CD4-positive, alpha-beta memory T cell (primary cell): Measurements from ENCODE around the gene PTPN18. TPM values are rescaled to one million over a fixed set of nuclear protein-coding genes. Genes with fewer than 3 reads are reported as not detected.
"Not testable (repeated sequence)": the region's sequence is repeated elsewhere in the genome, so short reads cannot be mapped to it uniquely, and the experiment has no call there.

Experiments
- CTCF ChIA-PET: fragments of 350-600 bp; sonication (Branson Sonifier 250); formaldehyde crosslinking; loops from one replicate; lab custom pipeline; 2021; ENCODE audit warnings: inconsistent platforms; ENCODE audit not compliant: partially characterized antibody; lab: Charles Lee
- POLR2A ChIA-PET: fragments of 350-600 bp; sonication (Branson Sonifier 250); formaldehyde crosslinking; loops from one replicate; lab custom pipeline; 2021; ENCODE audit not compliant: partially characterized antibody; lab: Charles Lee
- DNase-seq, 5 donors: peaks; one replicate each; pipeline versions ENCODE4 v3.0.0 to v3.0.0-alpha.2; 2020 to 2022; ENCODE audit warnings: mixed read lengths in 1 of 5
- H3K27ac ChIP-seq: one replicate; pipeline ENCODE4 v1.7.0; 2013; ENCODE audit warnings: low read depth, low read length
- H3K27me3 ChIP-seq: 2 replicates; pipeline ENCODE4 v1.7.0; 2013; ENCODE audit warnings: mild to moderate bottlenecking, low read length, moderate library complexity; ENCODE audit not compliant: insufficient read depth
- H3K36me3 ChIP-seq: 2 replicates; pipeline ENCODE4 v1.7.0; 2013; ENCODE audit warnings: mild to moderate bottlenecking, low read length, moderate library complexity; ENCODE audit not compliant: insufficient read depth
- H3K4me1 ChIP-seq: 2 replicates; pipeline ENCODE4 v1.7.0; 2013; ENCODE audit warnings: mild to moderate bottlenecking, low read length, moderate library complexity; ENCODE audit not compliant: insufficient read depth
- H3K4me3 ChIP-seq, 2 donors: one replicate each; pipeline ENCODE4 v1.7.0; 2013; ENCODE audit warnings: low read length in 2 of 2, mild to moderate bottlenecking in 1 of 2
- H3K9me3 ChIP-seq, 2 donors: one replicate each; pipeline ENCODE4 v1.7.0; 2013; ENCODE audit warnings: low read length in 2 of 2, control low read depth in 1 of 2; ENCODE audit not compliant: control insufficient read depth in 1 of 2
- H3K27ac Mint-ChIP-seq, 7 donors: one replicate each; pipeline ENCODE4 v1.8.0; 2020 to 2021; ENCODE audit warnings: mixed read lengths in 7 of 7, mild to moderate bottlenecking in 6 of 7, inconsistent platforms in 3 of 7, moderate library complexity in 3 of 7
- H3K27me3 Mint-ChIP-seq, 2 donors: one replicate each; pipeline ENCODE4 v1.8.0; 2020 to 2021; ENCODE audit warnings: mixed read lengths in 2 of 2
- H3K36me3 Mint-ChIP-seq, 2 donors: one replicate each; pipeline ENCODE4 v1.8.0; 2020 to 2021; ENCODE audit warnings: mixed read lengths in 2 of 2, inconsistent platforms in 1 of 2, mild to moderate bottlenecking in 1 of 2
- H3K4me1 Mint-ChIP-seq, 4 donors: one replicate each; pipeline ENCODE4 v1.8.0; 2020 to 2021; ENCODE audit warnings: mixed read lengths in 4 of 4, mild to moderate bottlenecking in 1 of 4
- H3K4me3 Mint-ChIP-seq, 8 donors: one replicate each; pipeline ENCODE4 v1.8.0; 2020 to 2021; ENCODE audit warnings: mixed read lengths in 8 of 8, mild to moderate bottlenecking in 7 of 8, moderate library complexity in 6 of 8, inconsistent platforms in 3 of 8
- H3K9me3 Mint-ChIP-seq, 8 donors: one replicate each; pipeline ENCODE4 v1.8.0; 2020 to 2021; ENCODE audit warnings: mixed read lengths in 8 of 8, mild to moderate bottlenecking in 5 of 8, inconsistent platforms in 3 of 8, moderate library complexity in 1 of 8
- intact Hi-C: fragments of 100-400 bp; cut with micrococcal nuclease; formaldehyde crosslinking; loops from one replicate; pipeline ENCODE4 v1.15.1; 2023
- polyA plus RNA-seq, 2 donors: library from polyadenylated mRNA; unstranded; fragments of 300-500 nt; fragmentation: Illumina TruSeq; gene quantifications; one replicate each; pipeline ENCODE4 v1.2.3, GENCODE V29; 2021
- total RNA-seq, 2 experiments: library from RNA; stranded (reverse); gene quantifications; one replicate each; pipeline ENCODE4 v1.2.3, GENCODE V29; 2021

The PTPN18 gene
- total and polyA plus RNA-seq, 4 experiments from 2014 or later: 30.9 to 67.2 (median 60.5) TPM

DNA sequence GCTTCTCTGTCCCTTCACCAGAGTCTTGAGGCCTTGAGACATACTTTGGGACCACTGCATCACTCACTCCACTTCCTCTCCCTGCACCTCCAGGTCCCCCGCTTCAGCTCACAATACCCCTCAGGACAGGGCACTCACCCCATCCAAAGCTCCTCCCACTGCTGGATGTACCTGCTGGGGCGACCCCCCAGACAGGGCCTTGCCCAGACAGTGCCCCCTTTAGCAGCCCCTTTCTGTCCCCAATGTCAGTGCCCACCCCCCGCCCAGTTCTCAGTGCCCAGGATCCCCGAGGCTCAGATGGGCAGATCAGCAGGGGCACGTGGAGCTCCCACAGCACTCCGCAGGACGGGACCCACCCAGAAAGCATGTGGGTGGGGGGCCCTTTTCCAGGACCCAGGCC, 37.0 kb upstream of the PTPN18 start:
- H3K27ac ChIP-seq: no peak overlapping the region
- H3K27me3 ChIP-seq: no peaks in the 10 kb centered on the region
- no peak overlapping the region for H3K4me3 Mint-ChIP-seq
- no peaks in the 10 kb centered on the region for H3K36me3 Mint-ChIP-seq
- no peaks in the 10 kb centered on the region for H3K4me1 Mint-ChIP-seq
- no peaks in the 10 kb centered on the region for H3K9me3 ChIP-seq
- no peaks in the 10 kb centered on the region for H3K4me1 ChIP-seq
- intact Hi-C loops: no loop called here
- H3K27ac Mint-ChIP-seq: no peak overlapping the region
- no peaks in the 10 kb centered on the region for H3K9me3 Mint-ChIP-seq
- ChIA-PET POLR2A (interaction anchor here (0.5 kb wide), 1 partner anchor 148 kb away, joined by 3 read pairs; no protein-coding TSS in a partner anchor), CTCF (interaction anchor here (1.3 kb wide), 1 partner anchor 13 kb away, joined by 4 read pairs; no protein-coding TSS in a partner anchor)
- H3K36me3 ChIP-seq: no peaks in the 10 kb centered on the region
- no peak overlapping the region for H3K4me3 ChIP-seq
- DNase-seq: no peak
- H3K27me3 Mint-ChIP-seq: peaks cover 9 to 13% of the 10 kb centered on the region in 2 donors

DNA sequence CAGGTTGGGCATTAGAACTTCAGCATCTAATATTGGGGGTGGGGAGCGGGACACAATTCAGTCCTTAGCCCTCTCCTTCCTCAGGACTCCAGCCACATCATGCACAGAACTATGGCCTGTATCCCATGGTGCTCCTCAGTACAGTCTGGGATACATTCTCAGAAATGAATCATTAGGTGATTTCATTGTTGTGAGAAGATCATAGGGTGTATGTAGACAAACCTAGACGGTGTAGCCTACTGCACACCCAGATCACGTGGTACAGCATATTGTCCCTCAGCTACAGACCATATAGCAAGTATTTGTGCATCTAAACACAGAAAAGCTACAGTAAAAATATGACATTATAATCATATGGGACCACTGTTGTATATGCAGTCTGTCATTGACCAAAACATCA, 36.3 kb upstream of the PTPN18 start:
- H3K27ac Mint-ChIP-seq: no peak overlapping the region

DNA sequence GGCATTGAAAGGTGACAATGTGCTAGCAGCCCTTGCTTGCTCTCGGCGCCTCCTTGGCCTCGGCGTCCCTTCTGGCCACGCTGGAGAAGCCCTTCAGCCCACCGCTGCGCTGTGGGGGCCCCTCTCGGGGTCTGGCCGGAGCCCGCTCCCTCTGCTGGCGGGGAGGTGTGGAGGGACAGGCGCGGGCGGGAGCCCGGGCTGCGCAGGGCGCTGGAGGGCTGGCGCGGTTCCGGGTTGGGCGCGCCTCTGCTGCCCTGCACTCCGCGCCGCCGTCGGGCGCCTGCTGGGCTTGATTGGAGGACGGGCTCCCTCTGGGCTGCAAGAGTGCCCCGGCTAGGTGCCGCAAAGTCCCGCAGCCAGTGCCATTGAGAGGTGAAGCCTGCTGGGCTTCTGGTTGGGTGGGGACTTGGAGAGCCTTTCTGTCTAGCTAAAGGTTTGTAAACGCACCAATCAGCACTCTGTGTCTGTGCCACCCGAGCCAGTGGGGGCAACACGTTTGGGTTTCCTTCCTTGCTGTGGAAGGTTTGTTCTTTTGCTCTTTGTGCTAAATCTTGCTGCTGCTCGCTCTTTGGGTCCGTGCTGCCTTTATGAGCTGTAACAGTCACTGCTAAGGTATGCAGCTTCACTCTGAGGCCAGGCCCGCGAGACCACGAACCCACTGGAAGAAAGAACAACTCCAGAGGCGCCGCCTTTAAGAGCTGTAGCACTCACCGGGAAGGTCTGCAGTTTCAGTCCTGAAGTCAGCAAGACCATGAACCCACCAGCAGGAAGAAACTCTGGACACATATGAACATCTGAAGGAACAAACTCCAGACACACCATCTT, 27.9 kb upstream of the PTPN18 start:
- POLR2A ChIA-PET: interaction anchor here (2.0 kb wide), 1 partner anchor 14 kb away, joined by 8 read pairs; the partner anchor contains the start of gene IMP4
- H3K36me3 ChIP-seq: no peaks in the 10 kb centered on the region
- intact Hi-C loops: no loop called here
- no peak for DNase-seq
- peaks cover 4% of the 10 kb centered on the region for H3K27me3 ChIP-seq
- H3K4me3 ChIP-seq: no peak overlapping the region
- H3K4me1 ChIP-seq: peaks cover 4% of the 10 kb centered on the region
- Mint-ChIP-seq H3K9me3 (peaks cover 0 to 2% (median 0%) of the 10 kb centered on the region in 8 donors), H3K27ac (no peak overlapping the region), H3K4me3 (no peak overlapping the region), H3K36me3 (no peaks in the 10 kb centered on the region), H3K4me1 (peaks cover 3 to 7% (median 5%) of the 10 kb centered on the region in 4 donors), H3K27me3 (peaks cover 27 to 44% of the 10 kb centered on the region in 2 donors)
- no peak overlapping the region for H3K27ac ChIP-seq
- CTCF ChIA-PET: interaction anchor here (8.8 kb wide), 1 partner anchor 390 kb away, joined by 79 read pairs; no protein-coding TSS in a partner anchor
- no peaks in the 10 kb centered on the region for H3K9me3 ChIP-seq

More for the DNA sequence above, 36.3 kb upstream of the PTPN18 start:
- Mint-ChIP-seq H3K36me3 (no peaks in the 10 kb centered on the region), H3K4me3 (no peak overlapping the region), H3K9me3 (no peaks in the 10 kb centered on the region), H3K27me3 (peaks cover 6 to 19% of the 10 kb centered on the region in 2 donors), H3K4me1 (no peaks in the 10 kb centered on the region)
- intact Hi-C loops: no loop called here
- Histone ChIP-seq H3K4me1 (no peaks in the 10 kb centered on the region), H3K9me3 (no peaks in the 10 kb centered on the region), H3K27ac (no peak overlapping the region), H3K4me3 (no peak overlapping the region), H3K27me3 (peaks cover 4% of the 10 kb centered on the region), H3K36me3 (no peaks in the 10 kb centered on the region)
- POLR2A ChIA-PET: no interaction called here
- DNase-seq: no peak
- CTCF ChIA-PET: interaction anchor here (1.3 kb wide), 1 partner anchor 13 kb away, joined by 4 read pairs; no protein-coding TSS in a partner anchor

DNA sequence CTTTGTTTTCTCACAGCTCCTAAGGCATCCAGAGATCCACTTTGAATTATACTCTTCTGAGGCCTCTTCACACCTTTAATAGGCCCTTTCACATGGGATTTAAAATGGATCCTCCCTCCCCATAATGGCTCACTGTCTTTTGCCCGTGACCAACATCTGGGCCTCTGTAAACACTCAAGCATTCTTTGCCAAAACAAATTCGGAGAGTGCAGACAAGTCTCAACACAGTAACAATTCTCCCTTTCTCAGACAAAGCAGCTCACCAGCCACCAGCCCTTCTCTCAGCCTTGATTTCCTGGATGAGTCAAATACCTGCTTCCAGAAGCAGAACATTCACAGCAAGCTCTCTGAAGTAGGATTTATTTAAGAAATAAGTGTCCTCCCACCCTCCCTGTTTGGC, 27.1 kb upstream of the PTPN18 start:
- POLR2A ChIA-PET: no interaction called here
- Histone ChIP-seq H3K4me3 (no peak overlapping the region), H3K36me3 (no peaks in the 10 kb centered on the region), H3K9me3 (no peaks in the 10 kb centered on the region), H3K27me3 (peaks cover 4% of the 10 kb centered on the region), H3K27ac (no peak overlapping the region), H3K4me1 (peaks cover 4% of the 10 kb centered on the region)
- intact Hi-C loops: no loop called here
- Mint-ChIP-seq H3K36me3 (no peaks in the 10 kb centered on the region), H3K4me3 (no peak overlapping the region), H3K27me3 (peaks cover 25 to 40% of the 10 kb centered on the region in 2 donors), H3K27ac (no peak overlapping the region), H3K9me3 (peaks cover 0 to 2% (median 0%) of the 10 kb centered on the region in 8 donors), H3K4me1 (peaks cover 3 to 8% (median 6%) of the 10 kb centered on the region in 4 donors)
- no peak for DNase-seq
- CTCF ChIA-PET: interaction anchor here (6.2 to 8.8 kb wide), 2 partner anchors 14 to 391 kb away, joined by 64 to 79 read pairs; partner anchors contain the start of gene IMP4

DNA sequence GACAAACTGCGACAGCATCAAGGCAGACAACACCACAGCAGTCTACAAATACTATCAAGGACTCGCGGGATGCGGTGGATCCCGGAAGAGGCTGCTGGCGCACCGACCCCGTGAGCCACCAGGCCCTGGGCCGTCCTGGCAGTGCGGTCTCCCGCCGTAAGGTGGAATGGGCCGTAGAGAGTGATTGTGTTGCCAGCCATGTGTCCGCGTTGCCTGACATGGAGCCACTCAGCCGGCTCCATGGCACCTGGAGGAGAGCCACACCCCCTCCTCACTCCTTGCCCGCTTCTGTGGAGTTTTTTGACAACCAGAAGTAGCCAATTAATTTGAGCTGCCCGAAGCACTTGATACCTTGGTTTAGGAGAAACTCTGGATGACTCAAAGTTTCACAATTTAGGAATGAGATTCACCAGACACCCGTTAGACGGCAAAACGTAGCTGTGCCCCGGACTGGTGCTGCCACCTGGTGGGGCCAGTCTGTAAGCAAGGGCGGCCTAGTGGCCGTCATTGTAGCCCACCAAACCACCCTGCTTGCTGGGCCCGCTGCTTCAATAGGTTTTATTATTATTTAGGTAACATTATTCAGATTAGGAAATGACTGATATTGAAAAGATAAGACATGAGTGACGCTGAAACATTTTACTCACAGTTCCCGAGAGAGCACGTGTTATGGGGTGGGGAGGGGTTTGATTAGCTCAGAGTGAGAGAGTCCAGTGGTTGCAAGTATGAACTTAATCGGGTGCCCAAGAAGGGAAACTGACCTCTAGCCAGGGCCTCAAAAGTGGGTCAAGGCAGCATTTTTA, 23.4 kb upstream of the PTPN18 start:
- ChIA-PET CTCF (interaction anchor here (0.7 to 8.8 kb wide), 16 partner anchors 10 to 410 kb away, joined by 3 to 79 read pairs (median 3); partner anchors contain the start of genes IMP4 and SMPD4), POLR2A (interaction anchor here (0.9 to 2.5 kb wide), 2 partner anchors 10 to 760 kb away, joined by 3 to 17 read pairs; partner anchors contain the start of gene IMP4)
- Histone ChIP-seq H3K9me3 (no peaks in the 10 kb centered on the region), H3K4me3 (no peak overlapping the region), H3K27ac (no peak overlapping the region), H3K36me3 (no peaks in the 10 kb centered on the region), H3K4me1 (peaks cover 4% of the 10 kb centered on the region), H3K27me3 (no peaks in the 10 kb centered on the region)
- Mint-ChIP-seq H3K4me3 (peak overlapping the region in 7 of 8 donors; percentile 16 to 63 (median 54)), H3K36me3 (peaks cover 0 to 7% of the 10 kb centered on the region in 2 donors), H3K27me3 (peaks cover 14 to 21% of the 10 kb centered on the region in 2 donors), H3K9me3 (peaks cover 0 to 4% (median 0%) of the 10 kb centered on the region in 8 donors), H3K4me1 (peaks cover 3 to 17% (median 7%) of the 10 kb centered on the region in 4 donors), H3K27ac (peak overlapping the region in 2 of 7 donors; percentile 24 to 58)
- intact Hi-C loops: loop anchor here (1.0 kb wide), 1 partner anchor 151 kb away; the partner anchor contains the start of gene SMPD4
- peak; percentile 54 to 64 (median 60) for DNase-seq

DNA sequence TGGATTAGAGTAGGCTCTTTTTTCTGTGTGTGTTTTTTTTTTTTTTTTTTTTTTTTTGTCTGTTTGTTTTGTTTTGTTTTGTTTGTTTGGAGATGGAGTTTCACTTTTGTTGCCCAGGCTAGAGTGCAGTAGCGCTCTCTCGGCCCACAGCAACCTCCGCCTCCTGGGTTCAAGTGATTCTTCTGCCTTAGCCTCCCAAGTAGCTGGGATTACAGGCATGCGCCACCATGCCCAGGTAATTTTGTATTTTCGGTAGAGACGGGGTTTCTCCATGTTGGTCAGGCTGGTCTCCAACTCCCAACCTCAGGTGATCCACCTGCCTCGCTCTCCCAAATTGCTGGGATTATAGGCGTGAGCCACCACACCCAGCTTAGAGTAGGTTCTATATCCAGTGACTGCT, 22.6 kb upstream of the PTPN18 start:
- intact Hi-C loops, H3K4me3 Mint-ChIP-seq, H3K4me1 ChIP-seq, H3K9me3 Mint-ChIP-seq, H3K4me3 ChIP-seq, H3K36me3 ChIP-seq, H3K9me3 ChIP-seq, H3K27ac Mint-ChIP-seq, DNase-seq, H3K27ac ChIP-seq, H3K27me3 ChIP-seq: not testable (repeated sequence)
- CTCF ChIA-PET: interaction anchor here (0.7 to 8.8 kb wide), 13 partner anchors 9 to 400 kb away, joined by 3 to 79 read pairs (median 6); partner anchors contain the start of genes IMP4 and SMPD4
- H3K27me3 Mint-ChIP-seq: peaks cover 12 to 21% of the 10 kb centered on the region in 2 donors
- POLR2A ChIA-PET: interaction anchor here (0.9 to 2.5 kb wide), 2 partner anchors 9 to 759 kb away, joined by 3 to 17 read pairs; partner anchors contain the start of gene IMP4
- H3K4me1 Mint-ChIP-seq: peaks cover 3 to 21% (median 7%) of the 10 kb centered on the region in 4 donors
- H3K36me3 Mint-ChIP-seq: peaks cover 7 to 13% of the 10 kb centered on the region in 2 donors
